Endothelial cell of hepatic sinusoid (primary cell): ENCODE data around the gene KRTAP5-3.
"Not testable (repeated sequence)": the region's sequence is repeated elsewhere in the genome, so short reads cannot be mapped to it uniquely, and the experiment has no call there.

ENCODE experiments used
- in situ Hi-C: cut with HindIII; loops from 2 replicates; pipeline ENCODE4 v1.10.0; 2017; ENCODE audit warnings: low sequenced_read_pairs

Gene KRTAP5-3

DNA sequence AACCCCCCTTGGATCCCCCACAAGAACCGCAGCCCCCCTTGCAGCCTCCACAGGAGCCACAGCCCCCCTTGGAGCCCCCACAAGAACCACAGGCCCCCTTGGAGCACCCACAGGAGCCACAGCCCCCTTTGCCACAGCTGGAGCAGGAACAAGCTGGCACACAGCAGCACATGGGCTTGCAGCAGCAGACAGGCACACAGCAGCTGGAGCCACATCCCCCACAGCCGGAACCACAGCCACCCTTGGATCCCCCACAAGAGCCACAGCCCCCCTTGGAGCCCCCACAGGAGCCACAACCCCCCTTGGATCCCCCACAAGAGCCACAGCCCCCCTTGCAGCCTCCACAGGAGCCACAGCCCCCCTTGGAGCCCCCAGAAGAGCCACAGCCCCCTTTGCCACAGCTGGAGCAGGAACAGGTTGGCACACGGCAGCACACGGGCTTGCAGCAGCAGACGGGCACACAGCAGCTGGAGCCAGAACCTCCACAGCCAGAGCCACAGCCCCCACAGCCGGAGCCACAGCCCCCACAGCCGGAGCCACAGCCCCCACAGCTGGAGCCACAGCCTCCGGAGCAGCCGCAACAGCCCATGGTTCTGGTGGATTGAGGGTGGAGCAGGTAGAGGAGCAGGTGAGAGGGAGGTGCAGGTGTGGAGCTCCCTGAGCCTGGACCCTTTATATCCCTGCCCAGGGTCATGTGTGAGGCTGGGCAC, 23.4 kb downstream of the KRTAP5-3 start, which contains the start of gene KRTAP5-1:
KRTAP5-1 (minus strand) TSS at position 623 of the 710 bp plus-strand sequence; CDS start at position 589, 34 bp downstream.
- in situ Hi-C loops = not testable (repeated sequence)

DNA sequence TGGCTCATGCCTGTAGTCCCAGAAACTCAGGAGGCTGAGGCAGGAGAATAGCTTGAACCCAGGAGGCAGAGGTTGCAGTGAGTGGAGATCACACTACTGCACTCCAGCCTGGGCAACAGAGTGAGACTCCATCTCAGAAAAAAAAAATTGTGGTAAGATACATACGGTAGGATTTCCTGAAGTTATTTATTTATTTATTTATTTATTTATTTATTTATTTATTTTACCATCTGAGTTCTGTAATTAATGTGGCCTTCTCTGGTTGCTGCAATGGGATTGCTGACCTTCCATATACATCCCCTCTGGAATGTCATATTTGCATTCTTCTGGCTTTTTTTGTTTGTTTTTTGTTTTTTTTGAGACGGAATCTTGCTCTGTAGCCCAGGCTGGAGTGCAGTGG, 25.4 kb downstream of the KRTAP5-3 start:
- in situ Hi-C loops = not testable (repeated sequence)

DNA sequence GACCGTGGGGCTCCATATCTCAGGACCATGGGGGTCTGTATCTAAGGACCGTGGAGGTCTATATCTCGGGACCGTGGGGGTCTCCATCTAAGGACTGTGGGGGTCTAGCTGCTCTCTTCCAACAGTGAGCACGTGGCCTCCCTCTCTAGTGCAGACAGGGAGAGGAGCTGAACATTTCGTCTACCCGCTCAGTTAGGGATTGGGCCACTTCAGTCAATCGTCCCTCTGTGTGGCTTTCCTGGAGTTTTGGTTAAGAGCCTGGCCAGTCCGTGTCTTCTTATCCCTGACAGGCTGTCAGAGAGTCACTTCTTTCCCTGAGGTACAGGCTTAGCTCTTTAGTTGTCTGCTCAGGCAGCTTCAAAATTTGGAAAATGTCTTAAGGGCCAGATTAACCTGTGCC, 26.3 kb downstream of the KRTAP5-3 start:
- in situ Hi-C loops = no loop called here

DNA sequence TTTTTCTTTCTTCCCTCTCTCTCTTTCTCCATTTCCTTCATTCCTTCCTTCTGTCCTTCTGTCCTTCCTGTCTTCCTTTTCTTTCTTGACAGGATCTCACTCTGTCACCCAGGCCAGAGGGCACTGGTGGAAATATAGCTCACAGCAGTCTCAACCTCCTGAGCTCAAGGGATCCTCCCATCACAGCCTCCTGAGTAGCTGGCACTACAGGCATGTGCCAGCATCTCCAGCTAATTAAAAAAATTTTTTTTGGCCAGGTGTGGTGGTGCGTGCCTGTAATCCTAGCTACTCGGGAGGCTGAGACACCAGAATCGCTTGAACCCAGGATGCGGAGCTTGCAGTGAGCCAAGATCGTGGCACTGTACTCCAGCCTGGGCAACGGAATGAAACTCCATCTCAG, 31.4 kb downstream of the KRTAP5-3 start:
- in situ Hi-C loops = no loop called here

DNA sequence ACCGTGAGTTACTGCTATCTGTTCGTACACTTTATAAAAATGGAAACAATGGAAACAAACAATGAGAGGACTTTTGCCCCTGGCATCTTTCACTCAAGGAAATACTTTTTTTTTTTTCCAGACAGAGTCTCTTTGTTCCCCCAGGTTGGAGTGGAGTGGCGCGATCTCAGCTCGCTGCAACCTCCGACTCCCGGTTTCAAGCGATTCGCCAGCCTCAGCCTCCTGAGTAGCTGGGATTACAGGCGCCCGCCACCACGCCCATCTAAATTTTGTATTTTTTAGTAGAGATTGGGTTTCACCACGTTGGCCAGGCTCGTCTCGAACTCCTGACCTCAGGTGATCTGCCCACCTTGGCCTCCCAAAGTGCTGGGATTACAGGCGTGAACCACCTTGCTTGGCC, 32.5 kb downstream of the KRTAP5-3 start:
- in situ Hi-C loops = not testable (repeated sequence)

DNA sequence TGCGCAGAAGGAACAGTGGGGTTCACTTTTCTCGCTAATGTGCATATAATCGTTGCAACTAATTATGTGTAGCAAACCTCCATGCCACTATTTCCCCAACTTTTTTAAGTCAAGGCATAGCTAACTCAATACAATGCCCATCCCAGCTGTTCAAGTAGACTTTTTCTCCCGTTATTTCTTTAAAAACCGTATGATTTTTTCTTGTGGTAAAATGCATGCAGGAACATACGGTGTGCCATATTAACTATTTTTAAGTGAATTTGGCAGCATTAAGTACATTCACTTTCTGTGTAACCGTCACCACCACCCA, 33.4 kb downstream of the KRTAP5-3 start:
- in situ Hi-C loops = no loop called here

DNA sequence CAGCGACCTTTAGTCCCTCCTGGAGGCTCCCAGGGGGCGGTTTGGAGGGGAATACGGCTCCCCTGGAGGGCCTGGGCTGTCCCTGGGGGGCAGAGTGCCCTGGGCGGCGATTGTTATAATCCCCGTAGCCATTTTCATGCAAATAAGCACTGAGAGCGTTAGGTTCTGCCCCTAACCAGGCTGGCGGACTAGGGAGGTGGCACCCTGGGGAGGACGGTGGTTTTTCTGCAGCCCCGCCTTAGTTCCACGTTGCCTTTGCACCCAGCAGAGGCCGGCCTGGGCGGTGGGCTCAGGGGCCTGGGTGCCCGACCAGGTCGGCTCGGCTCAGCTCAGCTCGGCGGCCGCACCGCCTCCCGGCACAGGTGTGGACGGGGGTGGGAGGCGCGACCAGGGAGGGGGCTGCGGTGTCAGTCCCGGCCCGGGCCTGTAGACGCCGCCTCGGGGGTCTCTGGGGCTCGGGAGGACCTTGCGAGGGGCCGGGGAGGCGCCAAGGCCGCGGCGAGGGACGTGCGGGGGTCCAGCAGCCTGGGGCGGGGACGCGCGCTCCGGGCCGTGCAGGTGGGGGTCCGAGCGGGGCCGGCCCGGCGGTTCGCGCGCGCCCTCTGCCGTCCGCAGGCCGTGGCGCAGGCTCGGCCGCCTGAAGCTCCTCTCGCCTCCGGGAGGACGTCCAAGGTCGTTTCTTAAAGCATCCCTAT, 33.9 kb downstream of the KRTAP5-3 start:
- in situ Hi-C loops = no loop called here

DNA sequence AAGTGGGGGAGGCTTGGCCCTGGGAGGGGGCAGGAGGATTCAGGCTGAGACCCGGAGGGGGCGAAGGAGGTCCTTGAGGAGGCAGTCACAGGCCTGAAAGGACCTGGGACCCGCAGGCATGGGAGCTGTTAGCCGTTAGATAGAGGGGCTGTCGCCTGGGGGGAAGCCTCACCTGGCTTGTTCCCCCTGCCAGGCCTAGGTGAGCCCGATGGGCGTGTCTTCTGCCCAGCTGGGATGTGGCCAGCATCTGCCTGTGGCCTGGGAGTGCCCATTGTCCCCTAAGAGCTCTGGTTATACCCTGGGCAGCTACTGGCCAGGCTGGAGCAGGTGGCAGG, 34.4 kb downstream of the KRTAP5-3 start:
- in situ Hi-C loops = no loop called here

DNA sequence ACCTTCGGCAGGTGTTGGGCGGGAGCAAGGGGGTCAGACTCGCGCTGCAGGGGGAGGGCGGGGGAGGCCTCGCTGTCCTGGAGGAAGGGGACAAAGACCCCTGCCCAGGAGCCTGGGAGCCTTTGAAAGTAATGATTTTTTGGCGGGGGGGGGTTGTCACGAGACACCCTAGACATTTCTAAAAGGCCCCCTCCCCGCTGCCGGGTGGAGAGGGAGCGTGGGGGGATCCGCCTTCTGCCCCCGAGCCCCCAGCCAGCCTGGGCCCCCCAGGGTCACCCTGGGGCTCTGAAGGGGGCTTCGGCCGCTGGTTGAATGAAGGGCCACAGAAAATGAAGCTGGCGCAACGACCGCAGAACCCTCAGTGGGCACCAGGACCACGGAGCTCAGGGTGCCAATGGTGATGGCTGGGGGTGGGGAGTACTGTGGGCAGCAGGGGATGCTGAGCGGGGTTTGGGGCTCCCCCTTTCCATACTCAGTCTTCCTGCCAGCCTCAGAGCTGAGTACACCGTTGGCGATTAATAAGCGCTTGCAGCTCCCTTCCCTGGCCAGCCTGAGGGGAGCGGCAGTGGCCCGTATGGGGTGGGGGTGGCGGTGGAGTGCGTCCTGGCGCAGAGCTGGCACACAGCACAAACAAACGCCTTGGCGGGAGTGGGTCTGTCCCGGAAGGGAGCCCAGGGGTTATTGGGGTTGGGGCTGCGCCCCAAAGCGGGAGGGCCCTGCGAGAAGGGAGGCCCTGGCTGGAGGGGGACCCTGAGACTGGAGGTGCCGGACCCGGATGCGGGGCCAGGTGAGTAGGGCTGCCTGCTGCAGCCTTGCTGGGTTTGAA, 35.0 kb downstream of the KRTAP5-3 start:
- in situ Hi-C loops = no loop called here

DNA sequence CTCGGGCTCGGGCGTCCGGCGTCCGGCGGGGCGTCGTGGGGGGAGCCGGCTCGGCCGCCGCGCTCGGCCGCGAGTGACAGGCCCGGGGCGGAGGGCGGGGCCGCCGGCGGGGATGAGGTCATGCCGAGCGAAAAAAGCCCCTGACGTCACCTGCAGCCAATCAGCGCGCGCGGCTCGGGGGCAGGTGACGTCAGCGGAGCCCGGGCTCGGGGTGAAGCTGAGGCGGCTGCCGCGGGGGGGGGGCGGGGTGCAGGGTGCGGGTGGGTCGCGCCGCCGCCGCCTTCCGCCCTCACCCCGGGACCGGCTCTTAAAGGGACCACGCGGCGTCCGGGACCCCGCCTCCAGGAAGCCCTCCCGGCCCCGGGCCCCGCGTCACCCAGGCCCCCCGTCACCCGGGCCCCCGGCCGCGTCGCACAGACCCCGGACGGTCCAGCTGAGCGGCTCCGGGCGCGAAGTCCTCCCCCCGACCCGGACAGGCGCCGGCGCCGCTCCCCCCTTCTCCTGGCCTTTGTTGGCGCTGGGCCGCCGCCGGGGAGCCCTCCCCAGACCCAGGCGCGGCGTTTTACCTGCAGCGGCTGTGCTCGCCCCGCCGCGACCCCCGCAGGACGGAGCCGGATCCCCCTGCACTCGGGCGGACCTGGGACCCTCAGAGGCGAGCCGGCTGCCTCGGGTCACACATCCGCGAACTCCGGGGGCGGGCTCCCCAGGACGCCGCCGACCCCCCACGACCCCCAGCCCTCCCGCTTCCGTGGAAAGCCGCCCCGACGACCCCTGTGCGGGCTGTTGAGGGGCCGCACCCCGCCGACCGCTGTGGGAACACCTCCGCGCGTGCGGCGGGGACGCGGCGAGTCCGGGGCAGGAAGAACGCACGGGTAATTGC, 35.8 kb downstream of the KRTAP5-3 start, which contains the start of gene DUSP8:
DUSP8 (minus strand) TSS at position 75 of the 880 bp plus-strand sequence. CDS start 6,445 bp downstream, outside the sequence.
- in situ Hi-C loops = no loop called here

DNA sequence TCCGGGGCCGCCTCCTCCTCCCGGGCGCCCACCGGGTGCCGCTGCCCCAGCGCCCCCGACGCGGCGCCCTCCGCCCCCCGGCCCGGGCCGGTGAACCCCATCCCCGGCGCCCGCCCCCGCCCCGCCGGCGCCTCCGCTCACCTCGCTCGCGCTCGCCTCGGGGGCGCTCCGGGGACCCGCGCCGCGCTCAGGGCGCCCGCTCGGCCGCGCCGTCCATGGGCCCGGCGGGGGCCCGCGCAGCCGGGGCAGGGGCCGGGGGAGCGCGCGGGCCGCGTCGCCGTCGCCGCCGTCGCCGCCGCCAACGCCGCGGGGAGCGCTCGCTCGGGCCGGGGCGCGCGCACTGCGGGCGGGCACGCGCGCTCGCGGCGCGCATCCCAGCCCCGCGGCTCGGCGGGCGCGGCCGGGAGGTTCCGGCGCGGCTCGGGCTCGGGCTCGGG, 36.5 kb downstream of the KRTAP5-3 start:
- in situ Hi-C loops = no loop called here

DNA sequence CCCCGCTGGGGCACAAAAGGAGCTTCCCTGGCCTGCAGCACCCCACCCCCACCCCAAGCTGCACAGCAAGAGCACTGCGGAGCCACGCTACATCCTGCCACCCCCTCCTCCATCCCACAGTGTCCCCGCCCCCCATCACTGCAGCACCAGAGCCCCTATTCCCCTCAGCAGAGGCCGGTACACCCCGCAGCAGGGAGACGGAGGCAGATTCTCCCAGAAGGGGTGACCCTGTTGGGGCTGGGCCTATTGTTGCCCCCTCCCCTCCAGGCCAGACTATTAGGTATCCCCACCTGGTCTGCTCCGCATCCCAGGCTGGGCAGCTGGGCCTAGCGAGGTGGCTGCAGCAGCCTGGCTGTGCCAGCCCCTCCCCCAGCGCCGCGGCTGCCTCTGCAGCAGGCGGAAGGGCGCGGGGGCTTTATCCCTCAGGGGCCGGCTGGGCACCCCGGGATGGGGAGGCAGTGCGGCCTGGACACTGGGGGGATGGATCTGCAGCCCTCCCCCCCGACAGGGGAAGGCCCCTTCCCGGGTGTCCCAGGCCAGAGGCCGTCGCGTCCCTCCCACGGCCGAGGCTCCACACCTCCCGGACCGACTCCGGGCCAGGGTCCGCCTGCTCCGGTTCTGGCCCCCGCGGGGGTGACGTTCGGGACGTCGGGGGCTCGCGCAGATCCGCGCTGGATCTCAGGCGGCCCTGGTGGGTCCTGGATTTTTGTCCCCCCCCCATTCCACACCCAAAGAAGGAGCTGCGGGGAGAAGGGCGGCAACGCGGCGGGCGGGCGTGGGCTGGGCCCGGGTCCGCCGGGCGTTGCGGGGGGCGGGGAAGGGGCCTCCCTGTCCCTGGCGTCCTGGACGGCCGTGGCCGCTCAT, 37.1 kb downstream of the KRTAP5-3 start:
- in situ Hi-C loops = no loop called here

DNA sequence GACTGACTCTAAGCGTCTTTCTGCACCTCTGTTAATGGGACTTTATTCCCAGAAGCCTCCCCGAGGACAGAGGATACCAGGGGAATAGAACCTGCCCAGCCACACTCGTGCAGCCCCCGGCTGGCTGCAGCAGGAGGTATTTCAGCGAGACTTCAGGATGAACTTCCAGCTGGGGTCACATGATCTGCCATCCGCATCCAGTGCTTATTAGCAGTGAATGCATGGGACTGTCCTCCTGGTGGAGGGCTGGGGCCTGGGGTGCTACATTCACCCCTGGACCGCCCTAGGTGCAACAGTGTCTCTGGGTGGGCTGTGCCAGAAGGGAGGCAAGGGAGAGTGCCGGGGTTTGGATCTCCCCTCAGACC, 37.8 kb downstream of the KRTAP5-3 start:
- in situ Hi-C loops = no loop called here

DNA sequence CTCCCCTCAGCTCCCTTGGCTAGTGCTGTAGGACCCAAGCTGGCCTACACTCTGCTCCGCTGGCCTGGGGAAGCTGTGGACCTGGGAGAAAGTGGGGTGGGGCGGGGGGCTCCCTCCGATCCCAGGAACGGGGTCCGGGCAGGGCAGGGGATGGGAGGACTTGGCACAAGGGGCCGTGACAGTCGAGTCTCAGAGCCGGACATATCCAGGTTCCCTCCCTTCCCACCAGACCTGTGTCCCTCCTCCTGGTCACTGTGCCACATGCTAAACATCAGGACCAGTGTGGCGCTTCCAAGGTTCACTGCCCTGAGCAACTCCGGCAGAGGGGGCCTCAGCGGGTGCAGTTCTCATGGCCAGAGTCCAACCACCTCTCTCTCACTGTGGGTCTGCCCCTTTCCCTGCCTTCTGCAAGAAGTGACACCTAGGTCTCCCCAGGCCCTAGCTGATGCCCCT, 38.2 kb downstream of the KRTAP5-3 start:
- in situ Hi-C loops = no loop called here

DNA sequence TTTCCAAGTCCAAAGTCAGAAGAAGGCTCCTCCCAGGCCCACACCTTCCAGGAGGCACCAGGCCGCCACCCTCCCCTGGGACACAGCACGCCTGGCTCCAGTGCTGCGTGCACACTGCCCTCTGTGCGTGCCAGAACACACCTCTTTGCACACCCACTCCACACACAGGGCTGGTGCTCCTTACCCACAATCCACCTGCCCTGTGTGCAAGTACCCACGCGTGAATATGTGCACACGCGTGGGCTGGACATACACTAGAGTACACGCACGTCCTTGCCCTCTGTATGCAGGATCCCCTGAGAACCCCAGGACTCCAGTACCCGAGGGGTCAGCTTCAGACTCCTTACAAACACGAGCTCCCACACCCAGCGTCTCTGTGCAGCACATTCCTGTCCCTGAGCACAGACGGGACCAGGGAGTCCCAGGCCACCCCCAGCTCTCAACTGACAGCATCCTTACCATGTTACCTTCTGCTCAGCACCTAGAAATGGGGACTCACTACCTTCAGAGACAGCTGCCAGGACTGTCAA, 38.9 kb downstream of the KRTAP5-3 start:
- in situ Hi-C loops = no loop called here

DNA sequence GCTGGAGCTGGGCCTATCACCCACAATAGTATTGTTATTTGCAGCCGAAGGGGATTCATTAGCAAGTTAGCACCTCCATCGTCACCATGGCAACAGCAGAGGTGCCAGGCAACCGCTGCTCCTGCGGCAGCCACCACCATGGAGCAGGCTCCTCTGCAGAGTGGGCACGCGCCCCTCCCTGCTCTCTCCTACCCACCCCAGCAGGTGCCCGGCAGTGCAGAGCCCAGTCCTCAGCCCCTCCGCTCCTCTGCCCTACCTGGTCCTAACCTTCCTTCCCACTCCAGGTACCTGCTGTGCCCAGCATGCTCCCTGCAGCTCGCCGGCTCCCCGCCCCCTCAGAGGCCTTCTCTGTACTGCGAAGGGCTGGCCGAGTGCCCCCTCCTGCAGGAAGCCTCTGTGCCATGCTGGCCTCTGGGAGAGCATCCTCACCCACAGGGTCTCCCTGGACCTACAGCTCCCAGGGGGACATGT, 39.8 kb downstream of the KRTAP5-3 start:
- in situ Hi-C loops = no loop called here

DNA sequence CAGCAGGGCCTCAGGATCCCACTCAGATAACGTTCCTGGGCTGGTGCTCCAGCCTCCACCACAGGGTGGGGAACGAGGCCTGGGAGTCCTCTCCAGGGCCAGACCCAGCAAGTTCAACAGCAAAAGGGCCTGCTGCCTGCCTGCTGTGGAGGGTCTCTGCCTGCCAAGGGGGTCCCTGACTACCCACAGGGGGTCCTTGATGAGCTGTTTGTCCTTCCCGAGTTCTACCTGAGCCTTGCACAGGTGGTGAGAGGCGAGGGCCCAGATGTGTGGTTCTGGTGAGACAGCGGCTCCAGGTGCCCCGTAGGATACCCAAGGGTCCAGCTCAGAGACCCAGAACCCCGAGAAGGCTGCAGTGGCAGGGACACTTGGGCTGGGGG, 40.6 kb downstream of the KRTAP5-3 start:
- in situ Hi-C loops = no loop called here

DNA sequence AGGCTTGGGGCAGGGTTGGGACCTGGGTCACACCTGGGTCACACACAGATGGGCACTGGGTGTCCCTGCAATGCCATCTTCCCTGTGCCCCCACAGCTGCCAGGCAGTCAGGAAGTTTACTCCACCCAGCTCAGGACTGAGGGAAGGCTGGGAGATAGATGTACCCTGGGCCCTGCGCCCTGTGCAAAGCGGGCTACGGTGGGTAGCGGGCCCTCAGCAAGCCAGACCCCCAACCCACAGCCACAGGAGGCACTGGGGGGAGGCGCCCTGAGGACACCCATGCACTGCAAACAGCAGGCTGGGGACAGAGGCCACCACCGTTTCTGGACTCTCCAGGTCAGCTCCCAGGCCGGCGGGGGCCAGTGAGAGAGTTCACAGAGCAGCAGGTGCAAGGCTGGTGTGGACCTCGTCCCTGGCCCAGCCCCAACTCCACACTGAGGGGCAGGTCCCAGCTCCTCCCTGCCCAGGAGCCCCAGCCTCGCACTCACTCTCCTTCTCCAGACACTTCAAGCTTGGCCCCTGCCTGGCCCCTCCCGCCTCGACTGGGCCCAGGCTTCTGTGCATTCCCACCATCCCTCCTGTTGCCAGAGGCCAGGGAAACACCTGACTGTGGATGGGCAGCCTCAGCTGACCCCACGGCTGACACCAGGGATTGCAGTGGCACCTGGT, 41.1 kb downstream of the KRTAP5-3 start:
- in situ Hi-C loops = no loop called here
